NT2/D1 (cell line): ENCODE results near the gene IL2RA.

Experiments
- SUZ12 ChIP-seq: IDR thresholded peaks from 2 replicates; pipeline ENCODE4 v1.6.1; 2011; ENCODE audit not compliant: insufficient read length, insufficient read depth; ENCODE audit errors: extremely low read depth
- YY1 ChIP-seq: IDR thresholded peaks from 2 replicates; pipeline ENCODE4 v1.6.1; 2011; ENCODE audit not compliant: insufficient read length, insufficient read depth

DNA sequence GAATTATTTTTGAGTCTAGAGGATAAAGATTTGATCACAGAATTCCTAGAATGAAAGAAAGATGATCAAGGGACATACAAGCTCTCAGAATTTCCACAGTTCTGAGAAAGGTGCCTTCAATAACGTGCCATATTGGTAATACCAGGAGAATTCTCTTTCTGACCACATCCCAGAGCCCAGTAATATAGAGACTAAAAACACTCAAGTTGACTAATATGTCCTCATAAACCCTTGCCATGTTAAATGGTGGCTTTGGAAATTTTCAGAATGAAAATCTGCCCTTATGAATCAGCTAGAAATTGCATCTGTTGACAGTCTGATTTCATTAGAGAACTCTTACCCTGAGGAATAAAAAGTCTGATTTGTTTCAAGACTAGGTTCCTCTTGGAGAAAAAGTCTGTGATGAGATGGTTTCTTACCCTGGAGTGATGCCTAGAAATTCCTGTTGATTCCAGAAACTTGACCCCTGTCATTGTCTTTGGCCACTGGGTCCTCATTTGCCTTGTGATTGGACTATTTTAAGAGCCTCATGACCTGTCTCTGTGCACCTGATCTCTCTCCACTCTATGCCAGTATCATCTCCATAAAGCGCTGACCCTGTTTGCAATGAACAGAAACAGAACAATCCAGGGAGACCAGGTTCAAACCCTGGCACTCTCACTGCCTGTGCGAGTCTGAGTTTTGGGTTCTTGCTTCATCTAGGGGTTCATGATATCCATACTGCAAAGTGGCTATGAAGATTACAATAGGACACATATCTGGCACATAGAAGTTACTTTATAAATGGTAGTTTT, 3.3 kb downstream of the IL2RA start:
- no peak for TF ChIP-seq YY1
- TF ChIP-seq SUZ12, result no peak
